Duodenal mucosa (tissue), 2 donors: ENCODE data around the gene MAP1B.
"Not testable (repeated sequence)": the region's sequence is repeated elsewhere in the genome, so short reads cannot be mapped to it uniquely, and the experiment has no call there.

Experiments used
- H3K27ac ChIP-seq: one replicate; pipeline ENCODE4 v1.7.0; 2013; ENCODE audit warnings: low read depth, low read length
- H3K27me3 ChIP-seq, 2 donors: one replicate each; pipeline ENCODE4 v1.7.0; 2013; ENCODE audit warnings: low read length in 2 of 2, control low read depth in 1 of 2; ENCODE audit not compliant: insufficient read depth in 2 of 2, control insufficient read depth in 1 of 2
- H3K36me3 ChIP-seq, 2 donors: one replicate each; pipeline ENCODE4 v1.7.0; 2013; ENCODE audit warnings: low read length in 2 of 2, control low read depth in 1 of 2; ENCODE audit not compliant: insufficient read depth in 2 of 2, control insufficient read depth in 1 of 2
- H3K4me1 ChIP-seq, 2 donors: one replicate each; pipeline ENCODE4 v1.7.0; 2013; ENCODE audit warnings: low read length in 2 of 2, control low read depth in 1 of 2; ENCODE audit not compliant: insufficient read depth in 2 of 2, control insufficient read depth in 1 of 2
- H3K4me3 ChIP-seq, 2 donors: one replicate each; pipeline ENCODE4 v1.7.0; 2013; ENCODE audit warnings: low read length in 2 of 2, low read depth in 1 of 2
- H3K9ac ChIP-seq, 2 donors: one replicate each; pipeline ENCODE4 v1.7.0; 2013; ENCODE audit warnings: low read length in 2 of 2, low read depth in 1 of 2
- H3K9me3 ChIP-seq, 2 donors: one replicate each; pipeline ENCODE4 v1.7.0; 2013; ENCODE audit warnings: low read length in 2 of 2, control low read depth in 1 of 2; ENCODE audit not compliant: control insufficient read depth in 1 of 2

MAP1B gene

GRCh38 chr5:72170101-72170500, 62.8 kb downstream of the MAP1B start:
- no peaks in the 10 kb centered on the region for H3K36me3 ChIP-seq
- H3K9me3 ChIP-seq, result no peaks in the 10 kb centered on the region
- no peak overlapping the region for H3K9ac ChIP-seq
- H3K27ac ChIP-seq, result no peak overlapping the region
- H3K4me1 ChIP-seq, result peaks cover 5 to 28% of the 10 kb centered on the region in 2 donors
- H3K27me3 ChIP-seq, result peaks cover 0 to 3% of the 10 kb centered on the region in 2 donors
- no peak overlapping the region for H3K4me3 ChIP-seq

- peaks cover 4 to 23% of the 10 kb centered on the region in 2 donors for H3K4me1 ChIP-seq
- not testable (repeated sequence) for H3K27ac ChIP-seq, H3K36me3 ChIP-seq, H3K9me3 ChIP-seq, H3K4me3 ChIP-seq, H3K27me3 ChIP-seq, H3K9ac ChIP-seq
Measured at GRCh38 chr5:72171181-72171580, 63.9 kb downstream of the MAP1B start.

- Histone ChIP-seq H3K27me3 (peaks cover 0 to 3% of the 10 kb centered on the region in 2 donors), H3K27ac (no peak overlapping the region), H3K36me3 (no peaks in the 10 kb centered on the region), H3K4me3 (no peak overlapping the region), H3K4me1 (peaks cover 0 to 19% of the 10 kb centered on the region in 2 donors), H3K9ac (no peak overlapping the region), H3K9me3 (no peaks in the 10 kb centered on the region)
Measured at GRCh38 chr5:72171667-72172066, 64.4 kb downstream of the MAP1B start.

DNA sequence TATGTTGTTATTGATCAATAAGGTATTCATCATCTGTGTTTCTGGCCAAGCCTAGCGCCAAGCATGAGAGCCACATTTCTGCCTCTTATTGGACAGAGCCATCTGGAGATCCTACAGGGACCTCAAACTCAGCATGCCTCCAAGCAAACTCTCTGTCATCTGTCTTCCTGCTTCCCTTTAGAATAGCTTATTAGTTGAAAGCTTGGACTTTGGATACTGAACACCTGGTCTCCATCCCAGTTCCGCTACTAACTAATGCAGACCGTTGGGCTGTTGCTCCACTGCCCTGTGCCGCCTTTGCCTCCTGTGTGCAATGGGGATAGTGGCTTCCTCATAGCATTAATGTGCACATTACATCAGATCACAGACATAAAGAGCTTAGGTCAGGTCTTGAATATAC, 65.5 kb downstream of the MAP1B start:
- H3K9ac ChIP-seq, result no peak overlapping the region

DNA sequence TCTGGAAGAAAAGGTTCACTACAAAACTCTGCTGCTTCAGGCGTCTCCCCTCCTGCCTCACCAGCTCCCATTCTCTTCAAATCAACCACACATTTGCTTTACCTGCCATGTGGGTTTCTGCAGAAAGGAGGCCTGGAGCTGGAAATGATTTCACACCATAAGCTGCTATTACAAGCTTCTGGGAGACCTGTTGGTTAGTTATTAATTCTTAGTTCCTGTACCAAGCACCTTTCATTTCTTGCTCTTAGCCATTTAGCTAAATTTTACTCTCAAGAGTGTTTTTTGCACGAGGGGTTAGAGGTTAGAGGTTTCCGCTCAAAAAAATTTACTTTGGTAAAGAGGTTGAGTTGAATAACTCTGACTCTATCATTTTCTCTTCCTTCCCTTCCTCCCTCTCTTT, 70.3 kb downstream of the MAP1B start:
- H3K36me3 ChIP-seq, result no peaks in the 10 kb centered on the region
- H3K27me3 ChIP-seq, result no peaks in the 10 kb centered on the region
- no peak overlapping the region for H3K4me3 ChIP-seq
- no peak overlapping the region for H3K9ac ChIP-seq
- H3K4me1 ChIP-seq, result peaks cover 0 to 9% of the 10 kb centered on the region in 2 donors
- H3K9me3 ChIP-seq, result no peaks in the 10 kb centered on the region
- H3K27ac ChIP-seq, result no peak overlapping the region

More for the DNA sequence above, 65.5 kb downstream of the MAP1B start:
- Histone ChIP-seq H3K27me3 (peaks cover 0 to 3% of the 10 kb centered on the region in 2 donors), H3K4me3 (no peak overlapping the region), H3K27ac (no peak overlapping the region), H3K4me1 (peaks cover 0 to 11% of the 10 kb centered on the region in 2 donors), H3K9me3 (no peaks in the 10 kb centered on the region), H3K36me3 (no peaks in the 10 kb centered on the region)

DNA sequence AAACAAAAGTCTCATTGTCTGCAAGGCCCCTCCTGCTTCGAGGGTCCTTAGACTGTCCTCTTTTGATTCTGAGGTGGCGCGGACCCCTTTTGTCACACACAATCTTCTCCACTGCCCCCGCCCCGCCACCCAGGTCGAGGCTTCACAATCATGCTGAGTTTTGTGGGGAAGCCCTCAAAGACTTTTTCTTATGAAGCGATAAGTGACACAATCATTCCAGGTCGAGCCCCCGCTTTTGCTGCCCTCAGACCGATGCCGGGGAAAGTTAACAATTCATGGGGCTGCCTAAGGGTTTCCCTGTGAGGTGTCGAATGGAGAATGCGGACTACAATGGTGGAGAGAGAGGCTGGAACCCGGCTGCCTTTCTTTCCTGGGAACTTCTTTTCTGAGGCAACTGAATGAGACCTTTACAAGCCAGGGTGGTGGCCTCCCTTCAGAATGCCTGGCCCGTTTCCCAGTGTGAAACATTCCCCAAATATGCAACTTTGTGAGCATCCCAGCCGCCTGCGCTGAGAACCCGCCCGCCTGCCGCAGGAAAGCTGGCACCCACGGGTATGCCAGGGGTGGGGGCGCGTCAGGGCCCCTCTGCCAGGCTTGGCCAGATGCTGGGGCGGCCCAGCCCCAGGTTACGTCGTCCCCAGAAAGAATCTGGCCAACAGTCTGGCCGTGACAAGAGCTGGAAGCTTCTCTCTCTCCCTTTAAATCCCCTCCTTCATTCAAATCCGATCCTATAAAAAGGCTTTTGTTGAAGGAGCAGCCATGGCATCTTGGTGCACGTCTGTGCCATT, 71.9 kb downstream of the MAP1B start:
- Histone ChIP-seq H3K9me3 (no peaks in the 10 kb centered on the region), H3K4me3 (no peak overlapping the region), H3K36me3 (no peaks in the 10 kb centered on the region), H3K9ac (no peak overlapping the region), H3K27me3 (peaks cover 0 to 4% of the 10 kb centered on the region in 2 donors), H3K27ac (no peak overlapping the region), H3K4me1 (no peaks in the 10 kb centered on the region)

DNA sequence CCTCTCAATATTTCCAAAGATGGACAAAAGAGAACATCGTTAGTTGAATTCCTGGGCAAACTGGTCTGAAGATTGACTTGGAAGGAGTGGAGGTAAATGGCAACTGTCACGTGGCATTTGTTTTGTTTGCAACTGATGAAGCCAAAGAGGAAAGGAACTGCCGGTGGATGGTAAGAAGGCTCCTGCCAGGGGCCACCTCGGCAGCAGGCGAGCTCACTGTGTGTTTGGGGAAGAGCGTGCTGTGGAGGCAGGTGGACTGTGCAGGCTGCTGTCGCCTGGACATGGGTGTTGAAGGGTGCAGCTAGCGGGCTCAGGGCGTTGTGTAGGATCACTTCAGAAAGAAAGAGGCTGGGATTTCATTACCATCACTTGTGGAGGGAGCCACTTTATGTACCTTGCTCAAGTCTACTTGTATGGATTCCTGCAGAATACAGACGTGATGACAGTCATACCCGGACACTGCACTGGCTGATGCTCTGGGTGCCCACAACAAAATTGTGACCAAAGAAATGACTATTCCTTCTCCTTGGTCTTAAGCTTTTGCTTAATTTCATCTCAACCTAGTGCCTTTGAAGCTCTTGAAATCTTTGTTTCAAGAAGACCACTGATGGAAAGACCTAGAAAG, 72.7 kb downstream of the MAP1B start:
- no peaks in the 10 kb centered on the region for H3K9me3 ChIP-seq
- H3K4me1 ChIP-seq, result no peaks in the 10 kb centered on the region
- no peak overlapping the region for H3K9ac ChIP-seq
- no peak overlapping the region for H3K4me3 ChIP-seq
- no peak overlapping the region for H3K27ac ChIP-seq
- H3K36me3 ChIP-seq, result no peaks in the 10 kb centered on the region
- H3K27me3 ChIP-seq, result peaks cover 0 to 4% of the 10 kb centered on the region in 2 donors

DNA sequence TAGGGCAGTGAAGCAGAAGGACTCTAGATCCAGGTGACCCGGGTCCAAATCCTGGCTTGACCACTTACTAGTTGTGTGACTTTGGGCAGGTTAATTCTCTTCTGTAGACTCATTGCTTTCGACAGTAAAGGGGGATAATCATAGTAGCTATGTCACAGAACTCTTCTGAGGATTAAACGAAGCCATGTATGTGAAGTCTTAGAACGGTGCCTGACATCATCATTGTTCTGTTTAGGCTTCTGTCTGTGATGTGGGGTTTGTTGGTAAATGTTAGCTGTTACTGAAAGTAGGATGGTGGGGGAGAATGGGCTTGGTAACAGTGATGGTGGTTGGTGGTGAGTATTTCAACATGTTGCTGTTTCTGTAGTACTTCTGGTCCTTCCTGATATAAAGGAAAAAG, 73.7 kb downstream of the MAP1B start:
- Histone ChIP-seq H3K27ac (no peak overlapping the region), H3K4me3 (no peak overlapping the region), H3K36me3 (no peaks in the 10 kb centered on the region), H3K4me1 (no peaks in the 10 kb centered on the region), H3K9ac (no peak overlapping the region), H3K27me3 (peaks cover under 1 to 4% of the 10 kb centered on the region in 2 donors), H3K9me3 (no peaks in the 10 kb centered on the region)

GRCh38 chr5:72182686-72183085, 75.4 kb downstream of the MAP1B start:
- Histone ChIP-seq H3K4me1 (no peaks in the 10 kb centered on the region), H3K9ac (no peak overlapping the region)

DNA sequence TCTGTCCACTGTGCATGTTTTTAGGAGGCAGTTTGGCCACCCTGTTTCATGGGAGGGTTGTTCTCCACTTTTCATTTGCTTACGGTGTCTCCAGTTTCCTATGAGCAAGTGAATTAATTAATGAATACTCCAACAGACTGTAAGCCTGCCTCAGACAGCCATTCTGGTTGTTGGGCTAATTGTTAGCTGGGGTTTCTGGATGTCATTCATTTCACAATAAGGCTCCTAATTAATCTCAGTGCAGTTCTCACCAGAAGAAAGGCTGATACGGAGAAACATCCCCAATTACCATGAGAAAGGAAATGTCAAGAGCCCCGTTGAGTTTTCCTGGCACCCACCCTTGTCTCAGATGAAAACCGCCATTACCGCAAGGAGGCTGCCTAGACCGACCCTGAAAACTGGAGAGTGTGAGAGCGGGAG, 75.8 kb downstream of the MAP1B start:
- H3K36me3 ChIP-seq, result no peaks in the 10 kb centered on the region
- H3K9ac ChIP-seq, result no peak overlapping the region
- H3K9me3 ChIP-seq, result no peaks in the 10 kb centered on the region
- no peaks in the 10 kb centered on the region for H3K4me1 ChIP-seq
- H3K4me3 ChIP-seq, result no peak overlapping the region
- peaks cover 4 to 5% of the 10 kb centered on the region in 2 donors for H3K27me3 ChIP-seq
- no peak overlapping the region for H3K27ac ChIP-seq

More at GRCh38 chr5:72182686-72183085, 75.4 kb downstream of the MAP1B start:
- Histone ChIP-seq H3K36me3 (no peaks in the 10 kb centered on the region), H3K9me3 (no peaks in the 10 kb centered on the region), H3K27me3 (peaks cover 4 to 5% of the 10 kb centered on the region in 2 donors), H3K27ac (no peak overlapping the region), H3K4me3 (no peak overlapping the region)
